Lower leg skin (tissue), 4 donors: ENCODE results near the gene GPR151. TPM values are rescaled to one million over a fixed set of nuclear protein-coding genes. Genes with fewer than 3 reads are reported as not detected.

Experiments used
- DNase-seq, 2 donors: peaks; one replicate each; pipeline ENCODE4 v3.0.0-alpha.2; 2019; ENCODE audit warnings: low spot score in 2 of 2
- H3K4me3 ChIP-seq: fragments of 200-600 bp; sonication (generic); 2 replicates; pipeline ENCODE4 v1.5.1; 2017; ENCODE audit warnings: mild to moderate bottlenecking, low read depth; ENCODE audit not compliant: poor library complexity, severe bottlenecking
- POLR2A ChIP-seq, 2 donors: fragments of 450-650 bp; IDR thresholded peaks; one replicate each; pipeline ENCODE4 v1.6.1; 2016 to 2017; ENCODE audit warnings: antibody characterized with exemption in 2 of 2, mild to moderate bottlenecking in 1 of 2, moderate library complexity in 1 of 2
- WGBS, 2 donors: methylation state at CpG; one replicate each; pipeline ENCODE4 v1.1.5; 2018; 5-methylcytosine and 5-hydroxymethylcytosine counted together
- intact Hi-C: fragments of 100-400 bp; cut with DNase I; formaldehyde crosslinking; loops from one replicate; pipeline ENCODE4 v1.15.0; 2023; ENCODE audit warnings: low total_unique reads
- total RNA-seq, 4 donors: library from RNA; depleted of rRNA; stranded (reverse); fragments of >200 nt; gene quantifications; one replicate each; pipeline ENCODE4 v1.1.0, GENCODE V29; 2016
- TF ChIP-seq, protein P1 (sequence below), 3 donors: fragments of 450-650 bp; IDR thresholded peaks; one replicate each; pipeline ENCODE4 v1.5.1; 2016; ENCODE audit warnings: antibody characterized with exemption in 3 of 3, mild to moderate bottlenecking in 3 of 3, moderate library complexity in 2 of 3

GPR151 gene
- total RNA-seq, 4 donors from 2014 or later, result not detected

DNA sequence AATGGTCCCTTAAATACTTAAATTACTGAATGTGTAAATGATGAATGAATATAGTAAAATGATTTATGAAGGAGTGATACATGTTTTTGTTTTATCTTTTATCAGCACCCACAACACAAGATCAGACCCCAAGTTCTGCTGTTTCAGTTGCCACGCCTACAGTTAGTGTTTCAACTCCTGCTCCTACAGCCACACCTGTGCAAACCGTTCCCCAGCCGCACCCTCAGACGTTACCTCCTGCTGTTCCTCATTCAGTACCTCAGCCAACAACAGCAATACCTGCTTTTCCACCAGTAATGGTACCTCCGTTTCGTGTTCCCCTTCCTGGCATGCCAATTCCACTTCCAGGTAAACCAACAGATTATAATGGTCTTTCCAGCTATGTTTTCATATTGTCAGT lies 52.5 kb downstream of the GPR151 start:
- no peak for TF ChIP-seq POLR2A (IDR thresholded peaks at IDR 0.05)
- TF ChIP-seq, protein P1, sequence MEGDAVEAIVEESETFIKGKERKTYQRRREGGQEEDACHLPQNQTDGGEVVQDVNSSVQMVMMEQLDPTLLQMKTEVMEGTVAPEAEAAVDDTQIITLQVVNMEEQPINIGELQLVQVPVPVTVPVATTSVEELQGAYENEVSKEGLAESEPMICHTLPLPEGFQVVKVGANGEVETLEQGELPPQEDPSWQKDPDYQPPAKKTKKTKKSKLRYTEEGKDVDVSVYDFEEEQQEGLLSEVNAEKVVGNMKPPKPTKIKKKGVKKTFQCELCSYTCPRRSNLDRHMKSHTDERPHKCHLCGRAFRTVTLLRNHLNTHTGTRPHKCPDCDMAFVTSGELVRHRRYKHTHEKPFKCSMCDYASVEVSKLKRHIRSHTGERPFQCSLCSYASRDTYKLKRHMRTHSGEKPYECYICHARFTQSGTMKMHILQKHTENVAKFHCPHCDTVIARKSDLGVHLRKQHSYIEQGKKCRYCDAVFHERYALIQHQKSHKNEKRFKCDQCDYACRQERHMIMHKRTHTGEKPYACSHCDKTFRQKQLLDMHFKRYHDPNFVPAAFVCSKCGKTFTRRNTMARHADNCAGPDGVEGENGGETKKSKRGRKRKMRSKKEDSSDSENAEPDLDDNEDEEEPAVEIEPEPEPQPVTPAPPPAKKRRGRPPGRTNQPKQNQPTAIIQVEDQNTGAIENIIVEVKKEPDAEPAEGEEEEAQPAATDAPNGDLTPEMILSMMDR (IDR thresholded peaks at IDR 0.05), result no peak
- 69 to 92% methylated on average over 6 of the region's 6 CpGs for WGBS, 2 donors
- intact Hi-C loops, result no loop called here
- no peak for DNase-seq
- H3K4me3 ChIP-seq, result no peak overlapping the region

Other genes starting within 250 kb of the GPR151 start
- gene POU4F3, start 177.4 kb downstream of the GPR151 start, total RNA-seq, result under 1 TPM in 1 of 4 donors, not detected in 3; 0.13 TPM
- 10 to 100 TPM; 33.8 to 69.5 (median 42.2) TPM for gene TCERG1, start 68.9 kb downstream of the GPR151 start, total RNA-seq